ENCODE data around the gene SYT2. TPM values are rescaled to one million over a fixed set of nuclear protein-coding genes. Genes with fewer than 3 reads are reported as not detected.

Gene SYT2
- total and polyA plus RNA-seq, 8 donors: 1.1 to 5.4 (median 2.5) TPM; not detected in 1

DNA sequence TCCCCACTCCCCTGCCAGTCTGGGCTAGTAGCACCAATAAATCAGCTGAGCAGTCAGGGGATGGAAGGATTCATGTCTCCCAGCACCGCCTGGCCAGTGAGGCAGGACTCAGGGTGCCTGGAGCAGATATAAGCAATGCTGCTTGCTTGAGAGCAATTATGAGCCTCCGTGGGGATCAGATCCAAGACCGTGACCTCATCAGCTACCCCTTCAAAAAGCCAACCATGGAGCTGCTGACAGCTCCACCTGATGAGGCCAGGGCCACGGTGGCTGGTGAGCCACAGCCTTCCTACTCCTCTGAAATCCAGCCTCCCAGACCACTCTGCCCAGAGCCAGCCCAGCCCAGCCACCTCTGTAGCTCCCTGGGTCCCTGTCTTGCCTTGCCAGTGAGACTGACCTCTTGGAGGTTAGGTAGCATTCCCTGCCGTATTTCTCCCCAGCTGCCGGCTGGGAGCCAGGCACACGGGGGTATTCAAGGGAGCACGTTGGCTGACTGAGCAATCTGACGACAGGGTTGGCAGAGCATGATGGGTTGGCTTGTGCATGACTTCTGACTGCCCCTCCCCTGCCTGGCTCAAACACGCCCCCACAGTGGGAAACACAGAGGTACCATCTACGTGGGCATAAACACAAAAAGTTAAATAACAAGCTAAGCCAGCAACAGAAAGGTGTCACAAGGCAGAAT lies 28.4 kb downstream of the SYT2 start:
- intact Hi-C loops (cut with DNase I): no loop called here
- Histone ChIP-seq H3K27me3 (peaks cover 0 to 92% of the 10 kb centered on the region in 2 donors), H3K4me3 (no peak overlapping the region), H3K27ac (no peak overlapping the region), H3K9me3 (peaks cover 0 to 7% of the 10 kb centered on the region in 2 donors), H3K36me3 (no peaks in the 10 kb centered on the region), H3K4me1 (no peaks in the 10 kb centered on the region)
- ATAC-seq (no peak), DNase-seq (no peak)
- TF ChIP-seq, protein P1, sequence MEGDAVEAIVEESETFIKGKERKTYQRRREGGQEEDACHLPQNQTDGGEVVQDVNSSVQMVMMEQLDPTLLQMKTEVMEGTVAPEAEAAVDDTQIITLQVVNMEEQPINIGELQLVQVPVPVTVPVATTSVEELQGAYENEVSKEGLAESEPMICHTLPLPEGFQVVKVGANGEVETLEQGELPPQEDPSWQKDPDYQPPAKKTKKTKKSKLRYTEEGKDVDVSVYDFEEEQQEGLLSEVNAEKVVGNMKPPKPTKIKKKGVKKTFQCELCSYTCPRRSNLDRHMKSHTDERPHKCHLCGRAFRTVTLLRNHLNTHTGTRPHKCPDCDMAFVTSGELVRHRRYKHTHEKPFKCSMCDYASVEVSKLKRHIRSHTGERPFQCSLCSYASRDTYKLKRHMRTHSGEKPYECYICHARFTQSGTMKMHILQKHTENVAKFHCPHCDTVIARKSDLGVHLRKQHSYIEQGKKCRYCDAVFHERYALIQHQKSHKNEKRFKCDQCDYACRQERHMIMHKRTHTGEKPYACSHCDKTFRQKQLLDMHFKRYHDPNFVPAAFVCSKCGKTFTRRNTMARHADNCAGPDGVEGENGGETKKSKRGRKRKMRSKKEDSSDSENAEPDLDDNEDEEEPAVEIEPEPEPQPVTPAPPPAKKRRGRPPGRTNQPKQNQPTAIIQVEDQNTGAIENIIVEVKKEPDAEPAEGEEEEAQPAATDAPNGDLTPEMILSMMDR (IDR thresholded peaks at IDR 0.05): no peak

DNA sequence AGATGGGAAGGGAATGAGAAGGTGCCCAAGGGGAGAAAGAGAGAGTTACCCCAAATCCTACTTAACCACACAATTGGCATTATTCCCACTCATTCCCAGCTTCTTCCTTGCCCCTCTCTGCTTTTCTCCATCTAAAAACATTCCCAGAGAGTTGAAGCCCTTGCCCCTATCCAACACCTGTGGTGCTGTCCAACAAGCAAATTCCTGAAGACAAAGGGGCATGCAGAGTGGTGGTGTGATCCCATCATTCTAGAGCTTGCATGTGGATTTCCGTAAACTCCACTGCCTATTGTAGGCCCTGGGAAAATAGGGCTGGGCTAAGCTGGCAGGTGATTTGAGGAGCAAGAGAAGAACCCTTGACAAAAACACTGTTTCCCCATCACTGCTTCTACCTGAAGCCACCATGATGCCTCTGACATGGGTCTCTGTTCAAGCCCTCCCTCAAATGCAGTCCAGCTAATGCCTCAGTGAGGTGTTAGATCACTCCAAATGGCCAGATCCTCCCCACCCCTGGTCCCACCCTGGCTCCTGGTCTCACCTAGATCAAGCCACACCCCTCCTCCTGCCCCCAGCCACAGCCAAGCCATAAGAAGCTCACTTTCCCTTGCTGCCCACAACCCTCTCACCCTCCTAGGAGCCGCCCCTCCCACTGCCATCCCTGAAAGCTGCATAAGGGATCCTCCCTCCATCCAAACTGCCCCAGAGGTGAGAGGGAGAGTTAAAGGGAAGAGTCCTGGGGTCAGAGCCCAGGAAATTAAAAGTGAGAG lies 29.5 kb downstream of the SYT2 start:
- Histone ChIP-seq H3K27ac (no peak overlapping the region), H3K9me3 (peaks cover 0 to 7% of the 10 kb centered on the region in 2 donors), H3K36me3 (no peaks in the 10 kb centered on the region), H3K4me3 (no peak overlapping the region), H3K4me1 (no peaks in the 10 kb centered on the region), H3K27me3 (peaks cover 0 to 94% of the 10 kb centered on the region in 2 donors)
- ATAC-seq: no peak
- intact Hi-C loops (cut with DNase I): no loop called here
- no peak for DNase-seq
- TF ChIP-seq, protein P1 (IDR thresholded peaks at IDR 0.05): no peak

DNA sequence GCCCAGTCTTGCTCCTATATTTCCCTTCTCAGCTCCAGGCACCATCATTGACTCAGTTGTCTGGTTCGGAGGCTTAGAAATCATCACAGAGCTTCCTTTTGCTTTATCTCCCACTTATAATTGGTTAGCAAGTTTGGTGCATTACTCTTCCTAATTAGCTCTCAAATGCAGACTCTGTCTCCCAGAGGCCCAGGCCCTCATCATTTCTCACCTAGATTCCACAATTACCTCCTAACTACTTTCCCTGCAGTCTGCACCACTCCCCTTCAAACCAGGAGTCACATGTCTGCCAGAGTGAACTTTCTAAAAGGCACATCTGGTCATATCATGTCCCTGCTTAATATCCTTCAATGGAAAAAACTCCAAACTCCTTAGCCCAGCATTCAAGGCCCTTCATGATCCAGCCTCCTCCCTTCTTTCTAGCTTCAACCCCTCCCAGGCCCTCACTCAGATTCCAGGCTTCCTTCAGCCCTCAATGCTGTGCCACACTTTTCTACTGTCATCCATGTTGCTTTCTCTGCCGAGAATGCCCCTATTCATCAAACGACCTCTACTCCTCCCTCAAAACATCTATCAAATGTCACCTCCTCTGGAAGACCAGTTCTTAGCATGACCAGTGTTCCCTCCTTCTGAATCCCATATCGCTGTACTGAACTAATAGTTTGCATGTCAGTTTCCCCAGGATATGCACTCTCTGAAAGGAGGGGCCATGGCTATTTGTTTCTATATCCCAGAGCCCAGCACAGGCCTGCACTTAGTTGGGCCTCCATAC lies 30.7 kb downstream of the SYT2 start:
- Histone ChIP-seq H3K4me1 (no peaks in the 10 kb centered on the region), H3K36me3 (no peaks in the 10 kb centered on the region), H3K4me3 (no peak overlapping the region), H3K9me3 (peaks cover 0 to 7% of the 10 kb centered on the region in 2 donors), H3K27me3 (peaks cover 0 to 83% of the 10 kb centered on the region in 2 donors), H3K27ac (no peak overlapping the region)
- no peak for ATAC-seq
- TF ChIP-seq, protein P1 (IDR thresholded peaks at IDR 0.05): no peak
- intact Hi-C loops (cut with DNase I): no loop called here
- DNase-seq: no peak

DNA sequence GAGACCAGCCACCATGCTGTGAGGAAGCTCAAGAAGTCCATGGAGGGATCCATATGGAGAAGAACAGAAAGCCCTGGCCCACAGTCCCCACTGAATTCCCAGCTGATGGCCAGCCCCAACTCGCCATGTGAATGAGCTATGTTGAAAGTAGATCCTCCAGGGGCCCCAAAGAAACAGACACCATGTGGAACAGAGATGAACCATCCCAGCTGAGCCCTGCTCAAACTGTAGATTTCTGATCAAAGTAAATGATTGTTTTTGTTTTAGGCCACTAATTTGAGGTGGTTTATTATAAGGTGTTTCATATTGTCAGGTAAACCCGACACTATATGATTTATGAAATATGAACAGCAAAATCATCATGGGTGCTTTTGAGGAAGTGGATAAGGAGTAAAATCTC lies 32.8 kb downstream of the SYT2 start:
- H3K4me1 ChIP-seq: no peaks in the 10 kb centered on the region
- DNase-seq: no peak
- intact Hi-C loops (cut with DNase I): no loop called here
- H3K9me3 ChIP-seq: peaks cover 0 to 7% of the 10 kb centered on the region in 2 donors
- H3K4me3 ChIP-seq: no peak overlapping the region
- no peak overlapping the region for H3K27ac ChIP-seq
- no peaks in the 10 kb centered on the region for H3K36me3 ChIP-seq
- no peak for ATAC-seq
- TF ChIP-seq, protein P1 (IDR thresholded peaks at IDR 0.05): no peak
- H3K27me3 ChIP-seq: peaks cover 0 to 68% of the 10 kb centered on the region in 2 donors

DNA sequence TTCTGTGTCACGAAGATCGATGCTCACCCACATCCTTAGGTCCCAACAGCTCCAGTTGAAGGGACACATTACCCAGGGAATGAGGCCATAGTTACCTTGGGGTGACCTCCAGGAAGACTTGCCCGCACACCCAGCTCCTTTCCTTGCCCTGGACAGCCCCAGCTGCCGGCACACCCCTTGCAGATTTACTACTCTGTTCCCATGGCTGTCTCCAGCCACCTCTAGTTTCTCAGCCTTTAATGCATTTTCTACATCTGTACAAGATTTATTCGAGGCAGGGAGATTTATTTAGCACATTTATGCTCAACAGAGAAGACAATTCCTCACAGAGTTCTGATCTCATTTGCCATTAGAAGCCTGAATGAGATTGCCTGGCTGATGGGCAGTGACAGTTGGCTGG lies 36.7 kb downstream of the SYT2 start:
- peaks cover 0 to 43% of the 10 kb centered on the region in 2 donors for H3K27me3 ChIP-seq
- ATAC-seq (no peak), DNase-seq (no peak)
- H3K27ac ChIP-seq: no peak overlapping the region
- no peaks in the 10 kb centered on the region for H3K36me3 ChIP-seq
- H3K4me1 ChIP-seq: no peaks in the 10 kb centered on the region
- intact Hi-C loops (cut with DNase I): no loop called here
- H3K4me3 ChIP-seq: no peak overlapping the region
- H3K9me3 ChIP-seq: peaks cover 0 to 7% of the 10 kb centered on the region in 2 donors
- TF ChIP-seq, protein P1 (IDR thresholded peaks at IDR 0.05): no peak

Measured in left lung (tissue), 10 donors.